GM12892 (cell line): ENCODE results near the gene ZFYVE27.

ENCODE experiments used
- DNase-seq: peaks from one replicate; pipeline ENCODE4 v3.0.0; 2011; ENCODE audit not compliant: insufficient read length
- FAIRE-seq: peaks from 2 replicates; lab custom pipeline; 2011; peaks lifted over from hg19 to GRCh38; lab: Jason Lieb, UNC
- POLR2A ChIP-seq: IDR thresholded peaks from 2 replicates; pipeline ENCODE4 v1.6.1; 2011; ENCODE audit warnings: low read depth, low read length, control low read depth
- POLR2AphosphoS5 ChIP-seq: IDR thresholded peaks from 2 replicates; pipeline ENCODE4 v1.6.1; 2011; ENCODE audit warnings: low read depth, low read length, control low read depth
- TAF1 ChIP-seq: IDR thresholded peaks from 2 replicates; pipeline ENCODE4 v1.6.1; 2011; ENCODE audit warnings: low read depth, mild to moderate bottlenecking, control low read depth, low read length, borderline replicate concordance

The ZFYVE27 gene

DNA sequence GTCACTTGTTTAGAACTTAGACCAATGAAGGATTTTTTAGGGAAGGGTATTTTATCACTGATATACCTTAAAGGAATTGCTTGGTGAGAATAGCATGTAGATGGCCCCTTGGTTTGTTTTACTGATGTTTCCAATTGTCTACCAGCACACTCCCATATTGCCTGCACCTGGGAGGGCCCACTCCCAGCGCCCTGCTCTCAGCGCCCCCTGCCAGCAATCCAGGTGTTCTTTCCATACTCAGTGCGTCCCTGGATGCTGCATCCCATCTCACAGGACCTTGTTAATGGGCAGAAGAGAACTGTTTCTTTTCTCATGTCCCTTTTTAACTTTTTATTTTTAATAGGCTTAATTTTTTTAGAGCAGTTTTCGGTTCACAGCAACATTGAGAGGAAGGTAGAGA lies 59.0 kb downstream of the ZFYVE27 start:
- FAIRE-seq, result no peak
- TF ChIP-seq POLR2AphosphoS5 (no peak), POLR2A (no peak), TAF1 (no peak)

GRCh38 chr10:97796651-97797050 lies 59.7 kb downstream of the ZFYVE27 start:
- DNase-seq (no peak), FAIRE-seq (no peak)
- TF ChIP-seq POLR2A (no peak), POLR2AphosphoS5 (no peak), TAF1 (no peak)

More for the DNA sequence above, 59.0 kb downstream of the ZFYVE27 start:
- DNase-seq, result no peak

GRCh38 chr10:97798958-97799610 lies 62.2 kb downstream of the ZFYVE27 start:
- FAIRE-seq (no peak), DNase-seq (no peak)
- no peak for TF ChIP-seq POLR2A
- TF ChIP-seq POLR2AphosphoS5, result no peak
- no peak for TF ChIP-seq TAF1

DNA sequence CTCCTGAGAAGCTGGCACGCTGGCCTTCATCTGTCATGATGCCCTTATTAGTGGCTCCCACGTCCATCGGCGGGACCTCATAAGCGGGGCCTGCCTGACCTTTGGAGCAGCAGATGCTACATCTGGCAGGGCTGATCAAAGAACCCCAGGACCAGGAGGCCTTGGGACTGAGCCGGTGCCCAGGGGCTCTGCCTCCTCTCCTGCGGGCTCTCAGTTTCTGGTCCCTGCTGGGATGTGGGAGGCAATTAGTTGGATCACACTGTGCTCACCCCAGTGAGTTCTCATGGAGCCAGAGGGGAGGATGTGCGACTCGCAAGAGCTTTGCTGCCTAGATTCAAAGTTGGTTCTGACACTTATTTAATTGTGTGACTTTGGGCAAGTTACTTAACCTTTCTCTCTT lies 63.5 kb downstream of the ZFYVE27 start:
- no peak for TF ChIP-seq POLR2A
- TF ChIP-seq TAF1, result no peak
- TF ChIP-seq POLR2AphosphoS5, result no peak
- no peak for FAIRE-seq
- DNase-seq, result no peak

DNA sequence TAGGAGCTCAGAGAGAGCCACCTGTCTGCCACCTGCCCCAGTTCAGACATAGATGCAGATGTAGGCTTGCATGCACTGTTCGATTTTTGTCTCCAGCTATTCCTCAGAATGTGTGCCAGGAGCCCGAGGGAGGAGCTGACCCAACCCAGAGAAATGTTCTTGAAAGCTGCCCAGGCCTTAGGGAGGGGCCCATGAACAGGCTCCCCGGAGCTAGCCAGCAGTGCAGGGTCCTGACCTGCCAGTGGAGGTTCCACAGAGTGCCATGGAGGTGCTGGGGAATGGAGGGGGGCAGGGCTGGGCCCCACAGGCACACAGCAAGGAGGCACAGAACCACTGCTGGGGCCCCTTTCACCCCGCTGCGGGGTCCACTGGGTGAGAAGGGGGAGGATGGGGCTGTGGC lies 64.5 kb downstream of the ZFYVE27 start:
- TF ChIP-seq TAF1 (no peak), POLR2A (no peak), POLR2AphosphoS5 (no peak)
- no peak for FAIRE-seq

GRCh38 chr10:97805096-97805884 lies 68.4 kb downstream of the ZFYVE27 start:
- FAIRE-seq, result no peak
- no peak for DNase-seq
- no peak for TF ChIP-seq POLR2A
- no peak for TF ChIP-seq POLR2AphosphoS5
- TF ChIP-seq TAF1, result no peak

More for the DNA sequence above, 64.5 kb downstream of the ZFYVE27 start:
- no peak for DNase-seq

GRCh38 chr10:97805949-97806348 lies 69.0 kb downstream of the ZFYVE27 start:
- no peak for DNase-seq
- no peak for TF ChIP-seq TAF1
- TF ChIP-seq POLR2AphosphoS5, result no peak
- TF ChIP-seq POLR2A, result no peak
- FAIRE-seq, result no peak

- FAIRE-seq (no peak), DNase-seq (no peak)
- TF ChIP-seq TAF1, result no peak
- no peak for TF ChIP-seq POLR2AphosphoS5
- no peak for TF ChIP-seq POLR2A
These were observed 73.5 kb downstream of the ZFYVE27 start for GRCh38 chr10:97810446-97810845.
